ENCODE measurements around the gene GNPTAB.
A peak's percentile ranks its signal among the peaks of the same experiment; 100 is the strongest.
"Not testable (repeated sequence)": the region's sequence is repeated elsewhere in the genome, so short reads cannot be mapped to it uniquely, and the experiment has no call there.

The GNPTAB gene

GRCh38 chr12:101830367-101831325, at the start of gene GNPTAB:
TSS of gene GNPTAB (minus strand) at chr12:101830959. CDS start at chr12:101830675, 284 bp downstream.
- DNase-seq (ENCODE audit: low spot score), result peak; percentile 99

DNA sequence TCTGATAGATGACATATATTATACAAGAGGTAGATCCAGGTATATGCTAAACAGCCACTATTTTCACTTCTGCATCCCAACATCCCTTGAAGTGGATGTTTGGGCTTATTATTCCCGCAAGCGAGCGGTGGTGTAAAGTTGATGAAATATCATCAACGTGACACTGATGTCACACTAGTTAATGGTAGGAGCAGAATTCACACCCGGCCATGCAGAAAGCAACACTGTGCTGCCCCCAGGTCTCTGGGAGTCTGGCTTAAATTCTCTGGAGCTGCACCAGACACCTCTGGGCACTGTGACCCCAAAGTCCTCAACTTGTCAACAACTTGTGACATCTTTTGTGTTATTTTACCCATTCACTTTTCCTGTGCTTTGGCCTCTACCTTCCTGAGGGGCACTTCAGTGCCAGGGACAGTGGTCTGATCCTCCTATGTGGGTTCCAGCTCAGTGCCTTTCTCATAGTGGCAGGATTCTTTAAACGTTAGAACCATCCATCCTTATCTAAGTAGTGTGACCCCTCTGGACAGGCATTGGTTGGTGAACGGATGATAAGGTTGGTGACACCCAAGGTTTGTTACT, 47.6 kb upstream of the GNPTAB start:
- no peak for DNase-seq (ENCODE audit: low spot score)

DNA sequence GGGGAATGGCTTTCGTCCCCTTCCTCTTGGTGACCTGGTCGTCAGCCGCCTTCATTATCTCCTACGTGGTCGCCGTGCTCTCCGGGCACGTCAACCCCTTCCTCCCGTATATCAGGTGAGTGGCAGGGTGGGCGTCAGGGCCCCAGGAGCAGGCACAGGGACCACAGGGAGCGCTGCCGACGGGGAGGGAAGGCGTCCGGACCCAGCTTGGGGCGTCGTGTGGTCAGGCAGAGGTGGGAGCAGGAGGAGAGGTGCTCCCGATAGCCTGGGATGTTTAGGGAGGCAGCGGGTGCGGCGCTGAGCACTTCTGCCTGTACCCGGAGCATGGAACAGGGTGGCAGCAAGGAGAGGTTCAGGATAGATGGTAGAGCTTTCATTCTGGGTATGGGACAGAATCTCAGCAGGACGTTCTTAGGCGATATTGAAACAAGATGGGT, 47.1 kb upstream of the GNPTAB start:
- peak; percentile 41 for DNase-seq (ENCODE audit: low spot score)

GRCh38 chr12:101876861-101877805, 46.4 kb upstream of the GNPTAB start, which contains the start of gene DRAM1:
TSS of gene DRAM1 (plus strand) at chr12:101877580. CDS start at chr12:101877790, 210 bp downstream.
- peak; percentile 95 for DNase-seq (ENCODE audit: low spot score)

GRCh38 chr12:101876322-101876860, 45.6 kb upstream of the GNPTAB start:
- no peak for DNase-seq (ENCODE audit: low spot score)

DNA sequence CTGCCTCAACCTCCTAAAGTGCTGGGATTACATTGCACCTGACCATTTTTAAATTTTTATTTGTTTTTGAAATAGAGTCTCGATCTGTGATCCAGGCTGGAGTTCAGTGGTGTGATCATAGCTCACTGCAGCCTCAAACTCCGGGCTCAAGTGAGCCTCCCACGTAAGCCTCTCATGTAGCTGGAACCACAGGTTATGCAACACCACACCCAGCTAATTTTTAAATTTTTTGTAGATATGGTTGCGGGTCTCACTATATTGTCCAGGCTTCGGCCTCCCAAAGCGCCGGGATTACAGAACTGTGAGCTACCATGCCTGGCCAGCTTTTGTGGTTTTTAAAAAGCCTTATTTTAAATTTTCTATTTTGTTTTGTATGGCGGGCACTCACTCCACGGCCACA, 44.4 kb upstream of the GNPTAB start:
- no peak for DNase-seq (ENCODE audit: low spot score)

GRCh38 chr12:101870925-101871324, 40.2 kb upstream of the GNPTAB start:
- DNase-seq (ENCODE audit: low spot score), result no peak

- not testable (repeated sequence) for DNase-seq (ENCODE audit: low spot score)
These were observed 36.9 kb upstream of the GNPTAB start for GRCh38 chr12:101867619-101868018.

DNA sequence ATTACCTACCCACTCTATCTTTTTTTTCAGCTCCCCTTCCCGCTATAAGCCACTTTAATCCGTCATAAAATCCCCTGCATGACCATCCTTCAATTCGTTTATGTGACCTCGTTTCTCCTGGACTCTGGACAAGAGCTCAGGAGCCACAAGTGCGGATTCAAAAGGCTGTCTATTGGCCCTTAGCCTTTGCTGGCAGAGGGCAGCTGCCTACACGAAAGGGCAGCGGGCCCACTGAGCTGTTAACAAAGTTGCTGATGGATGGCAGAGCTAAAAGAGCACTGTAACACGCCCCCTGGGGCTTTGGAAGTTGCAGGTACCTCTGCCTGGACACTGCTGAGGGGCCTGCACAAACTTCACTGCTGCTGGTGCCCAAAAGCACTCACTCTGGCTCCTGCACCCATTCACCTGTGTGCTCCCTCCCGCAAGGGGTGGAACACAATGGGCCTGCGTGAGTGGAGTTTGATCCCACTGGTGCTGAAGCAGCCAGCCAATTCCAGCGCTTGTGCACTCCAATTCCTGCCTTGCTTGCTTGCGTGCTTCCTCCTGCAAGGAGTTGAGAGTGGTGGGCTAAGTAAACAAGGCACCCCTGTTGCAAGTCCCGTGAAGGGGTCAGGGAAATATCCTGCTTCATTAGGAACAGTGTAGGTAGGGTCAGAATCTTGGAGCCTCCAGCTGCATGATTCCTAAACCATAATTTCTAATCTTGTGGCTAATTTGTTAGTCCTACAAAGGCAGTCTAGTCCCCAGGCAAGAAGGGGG, 36.0 kb upstream of the GNPTAB start:
- no peak for DNase-seq (ENCODE audit: low spot score)

DNA sequence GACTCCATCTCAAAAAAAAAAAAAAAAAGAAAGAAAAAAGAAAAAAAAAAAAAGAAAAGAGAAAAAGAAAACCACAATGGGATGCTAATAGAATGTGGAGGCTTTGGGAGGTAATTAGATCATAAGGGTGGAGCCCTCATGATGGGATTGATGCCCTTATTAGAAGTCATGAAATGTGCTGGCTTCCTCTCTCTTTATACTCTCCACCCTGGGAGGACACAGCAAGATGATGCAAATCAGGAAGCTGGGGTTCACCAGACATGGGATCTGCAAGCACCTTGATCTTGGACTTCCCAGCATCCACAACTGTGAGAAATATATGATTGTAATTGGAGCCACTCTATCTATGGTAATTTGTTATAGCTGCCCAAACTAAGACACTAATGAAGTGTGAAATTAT, 33.2 kb upstream of the GNPTAB start:
- DNase-seq (ENCODE audit: low spot score), result no peak

DNA sequence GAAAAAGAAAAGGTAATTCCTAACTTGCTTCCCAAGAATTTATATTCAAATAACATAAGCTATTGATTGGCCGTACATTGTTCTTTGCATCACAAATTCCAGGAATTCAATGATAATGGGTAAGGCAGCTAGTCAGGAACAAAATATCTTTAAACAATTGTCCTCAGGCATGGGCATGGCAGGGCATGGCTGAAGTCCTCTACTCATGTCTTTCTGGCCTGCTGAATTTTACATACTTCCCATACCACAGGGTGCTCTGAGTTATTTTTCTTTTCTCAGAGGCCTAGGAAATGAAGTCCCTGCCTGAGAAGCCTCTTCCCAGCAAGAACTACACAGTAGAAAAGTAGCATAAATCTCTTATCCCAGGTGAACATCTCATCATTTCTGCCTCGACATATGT, 31.5 kb upstream of the GNPTAB start:
- DNase-seq (ENCODE audit: low spot score), result no peak

DNA sequence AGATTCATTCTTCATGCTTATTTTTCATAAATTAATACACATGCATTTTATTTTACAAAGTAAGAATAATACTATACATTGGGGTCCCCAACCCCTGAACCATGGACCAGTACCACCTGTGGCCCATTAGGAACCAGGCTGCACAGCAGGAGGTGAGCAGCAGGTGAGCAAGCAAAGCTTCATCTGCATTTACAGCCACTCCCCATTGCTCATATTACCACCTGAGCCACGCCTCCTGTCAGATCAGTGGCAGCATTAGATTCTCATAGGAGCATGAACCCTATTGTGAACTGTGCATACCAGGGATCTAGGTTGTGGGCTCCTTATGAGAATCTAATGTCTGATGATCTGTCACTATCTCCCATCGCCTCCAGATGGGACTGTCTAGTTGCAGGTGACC, 30.9 kb upstream of the GNPTAB start:
- not testable (repeated sequence) for DNase-seq (ENCODE audit: low spot score)

- no peak for DNase-seq (ENCODE audit: low spot score)
These were observed 29.2 kb upstream of the GNPTAB start for GRCh38 chr12:101859664-101860607.

- no peak for DNase-seq (ENCODE audit: low spot score)
These were observed 27.6 kb upstream of the GNPTAB start for GRCh38 chr12:101858361-101858760.

GRCh38 chr12:101857043-101857558, 26.3 kb upstream of the GNPTAB start:
- peak; percentile 54 for DNase-seq (ENCODE audit: low spot score)

- DNase-seq (ENCODE audit: low spot score), result not testable (repeated sequence)
These were observed 25.9 kb upstream of the GNPTAB start for GRCh38 chr12:101856614-101857013.

DNA sequence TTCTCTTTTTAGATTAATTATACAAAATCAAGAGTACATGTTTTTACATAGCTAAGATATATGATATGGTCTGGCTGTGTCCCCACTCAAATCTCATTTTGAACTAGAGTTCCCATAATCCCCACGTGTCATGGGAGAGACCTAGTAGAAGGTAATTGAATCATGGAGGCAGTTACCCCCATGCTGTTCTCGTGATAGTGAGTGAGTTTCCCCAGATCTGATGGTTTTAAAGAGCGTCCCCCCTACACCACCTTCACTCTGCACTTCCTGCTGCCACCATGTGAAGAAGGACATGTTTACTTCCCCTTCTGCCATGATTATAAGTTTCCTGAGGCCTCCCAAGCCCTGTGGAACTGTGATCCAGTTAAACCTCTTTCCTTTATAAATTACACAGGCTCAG, 25.2 kb upstream of the GNPTAB start:
- no peak for DNase-seq (ENCODE audit: low spot score)

GRCh38 chr12:101855364-101855884, 24.7 kb upstream of the GNPTAB start:
- no peak for DNase-seq (ENCODE audit: low spot score)

- no peak for DNase-seq (ENCODE audit: low spot score)
These were observed 24.0 kb upstream of the GNPTAB start for GRCh38 chr12:101854747-101855146.

All from AG08396 (cell line).